PFSK-1 (cell line): ENCODE measurements around the gene C1orf21.

Experiments used
- FOXP2 ChIP-seq: optimal IDR thresholded peaks from 2 replicates; pipeline ENCODE3; 2011; ENCODE audit warnings: borderline replicate concordance, control low read depth, inconsistent platforms; ENCODE audit not compliant: insufficient read depth; ENCODE audit errors: extremely low read length, extremely low read depth
- POLR2AphosphoS5 ChIP-seq: IDR thresholded peaks from 2 replicates; pipeline ENCODE4 v1.6.1; 2012; ENCODE audit warnings: low read depth, mild to moderate bottlenecking, control low read depth, low read length, moderate library complexity
- SIN3A ChIP-seq: IDR thresholded peaks from 2 replicates; pipeline ENCODE4 v1.6.1; 2012; ENCODE audit warnings: mild to moderate bottlenecking, low read length, moderate library complexity, borderline replicate concordance; ENCODE audit not compliant: insufficient read depth
- TAF1 ChIP-seq: IDR thresholded peaks from 2 replicates; pipeline ENCODE4 v1.6.1; 2012; ENCODE audit warnings: low read length, control low read depth, borderline replicate concordance; ENCODE audit not compliant: insufficient read depth
- TF ChIP-seq, protein P1 (sequence below), 2 experiments: IDR thresholded peaks; 2 replicates each; pipeline versions ENCODE4 v1.6.1 to v1.8.0; 2011 to 2012; ENCODE audit warnings: low read depth in 2 of 2, low read length in 2 of 2, control low read depth in 1 of 2, inconsistent platforms in 1 of 2, mild to moderate bottlenecking in 1 of 2, moderate library complexity in 1 of 2; ENCODE audit not compliant: insufficient read depth in 1 of 2

The C1orf21 gene

DNA sequence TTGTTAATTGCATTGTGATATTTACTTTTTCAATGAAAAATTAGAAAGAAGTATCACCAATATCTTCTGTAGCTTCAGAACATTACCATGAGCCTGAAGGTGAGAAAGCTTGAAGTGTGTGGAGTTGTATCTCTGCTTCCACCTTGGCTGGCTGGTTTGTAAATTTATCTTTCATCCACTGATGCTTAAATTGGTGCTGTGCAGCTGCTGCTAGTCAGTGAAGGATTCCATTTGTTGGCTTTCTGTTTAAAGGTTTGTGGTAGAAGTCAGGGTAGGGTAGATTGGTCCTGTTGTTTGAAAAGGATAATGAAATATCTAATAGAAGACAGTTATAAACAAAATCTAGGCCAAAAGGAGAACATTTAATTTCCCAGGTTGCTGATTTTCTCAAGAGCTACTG is 105.7 kb downstream of the C1orf21 start:
- no peak for TF ChIP-seq POLR2AphosphoS5
- no peak for TF ChIP-seq SIN3A

DNA sequence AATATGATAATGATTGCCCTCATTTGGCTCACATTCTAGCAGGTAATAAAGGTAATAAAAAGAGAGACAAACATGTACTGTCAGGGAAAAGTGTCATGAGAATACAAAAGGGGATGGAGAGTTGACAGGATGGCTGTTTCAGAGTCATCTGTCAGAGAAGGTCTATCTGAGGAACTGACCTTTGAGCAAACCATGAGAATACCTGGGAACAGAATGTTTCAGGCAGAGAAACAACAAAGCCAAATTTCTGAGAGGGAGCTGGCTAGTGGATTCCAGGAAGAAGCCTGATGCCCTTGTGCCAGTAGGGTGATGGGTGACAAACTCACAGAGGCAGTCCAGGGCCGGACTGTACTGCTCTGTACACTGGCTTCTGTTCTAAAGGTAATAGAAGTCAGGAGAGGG is 107.2 kb downstream of the C1orf21 start:
- TF ChIP-seq, protein P1, sequence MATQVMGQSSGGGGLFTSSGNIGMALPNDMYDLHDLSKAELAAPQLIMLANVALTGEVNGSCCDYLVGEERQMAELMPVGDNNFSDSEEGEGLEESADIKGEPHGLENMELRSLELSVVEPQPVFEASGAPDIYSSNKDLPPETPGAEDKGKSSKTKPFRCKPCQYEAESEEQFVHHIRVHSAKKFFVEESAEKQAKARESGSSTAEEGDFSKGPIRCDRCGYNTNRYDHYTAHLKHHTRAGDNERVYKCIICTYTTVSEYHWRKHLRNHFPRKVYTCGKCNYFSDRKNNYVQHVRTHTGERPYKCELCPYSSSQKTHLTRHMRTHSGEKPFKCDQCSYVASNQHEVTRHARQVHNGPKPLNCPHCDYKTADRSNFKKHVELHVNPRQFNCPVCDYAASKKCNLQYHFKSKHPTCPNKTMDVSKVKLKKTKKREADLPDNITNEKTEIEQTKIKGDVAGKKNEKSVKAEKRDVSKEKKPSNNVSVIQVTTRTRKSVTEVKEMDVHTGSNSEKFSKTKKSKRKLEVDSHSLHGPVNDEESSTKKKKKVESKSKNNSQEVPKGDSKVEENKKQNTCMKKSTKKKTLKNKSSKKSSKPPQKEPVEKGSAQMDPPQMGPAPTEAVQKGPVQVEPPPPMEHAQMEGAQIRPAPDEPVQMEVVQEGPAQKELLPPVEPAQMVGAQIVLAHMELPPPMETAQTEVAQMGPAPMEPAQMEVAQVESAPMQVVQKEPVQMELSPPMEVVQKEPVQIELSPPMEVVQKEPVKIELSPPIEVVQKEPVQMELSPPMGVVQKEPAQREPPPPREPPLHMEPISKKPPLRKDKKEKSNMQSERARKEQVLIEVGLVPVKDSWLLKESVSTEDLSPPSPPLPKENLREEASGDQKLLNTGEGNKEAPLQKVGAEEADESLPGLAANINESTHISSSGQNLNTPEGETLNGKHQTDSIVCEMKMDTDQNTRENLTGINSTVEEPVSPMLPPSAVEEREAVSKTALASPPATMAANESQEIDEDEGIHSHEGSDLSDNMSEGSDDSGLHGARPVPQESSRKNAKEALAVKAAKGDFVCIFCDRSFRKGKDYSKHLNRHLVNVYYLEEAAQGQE (IDR thresholded peaks at IDR 0.05; ENCODE audit: insufficient read depth in 1 of 2, low read depth in 2 of 2, low read length in 2 of 2) = no peak
- TF ChIP-seq SIN3A (no peak), FOXP2 (no peak), TAF1 (no peak), POLR2AphosphoS5 (no peak)

DNA sequence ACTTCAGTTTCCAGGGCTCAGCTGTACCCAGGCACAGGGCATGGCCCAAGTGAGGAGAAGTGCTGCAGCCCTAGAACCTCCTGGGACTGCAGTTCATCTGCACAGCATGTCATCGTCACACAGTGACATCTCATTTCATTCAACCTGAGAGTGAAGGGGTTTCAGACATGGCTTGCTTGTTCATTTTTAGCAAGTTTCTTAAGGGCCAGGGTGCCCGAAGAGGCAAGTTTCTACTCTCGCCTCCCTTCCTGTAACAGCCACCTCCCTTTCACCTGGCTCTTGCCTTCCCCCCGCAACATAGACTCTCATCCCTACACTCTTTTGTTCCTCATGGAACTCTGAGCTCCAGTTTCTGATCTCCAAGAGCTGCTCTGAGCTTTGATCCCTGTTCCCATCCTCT is 108.1 kb downstream of the C1orf21 start:
- TF ChIP-seq TAF1 (no peak), POLR2AphosphoS5 (no peak), SIN3A (no peak)

DNA sequence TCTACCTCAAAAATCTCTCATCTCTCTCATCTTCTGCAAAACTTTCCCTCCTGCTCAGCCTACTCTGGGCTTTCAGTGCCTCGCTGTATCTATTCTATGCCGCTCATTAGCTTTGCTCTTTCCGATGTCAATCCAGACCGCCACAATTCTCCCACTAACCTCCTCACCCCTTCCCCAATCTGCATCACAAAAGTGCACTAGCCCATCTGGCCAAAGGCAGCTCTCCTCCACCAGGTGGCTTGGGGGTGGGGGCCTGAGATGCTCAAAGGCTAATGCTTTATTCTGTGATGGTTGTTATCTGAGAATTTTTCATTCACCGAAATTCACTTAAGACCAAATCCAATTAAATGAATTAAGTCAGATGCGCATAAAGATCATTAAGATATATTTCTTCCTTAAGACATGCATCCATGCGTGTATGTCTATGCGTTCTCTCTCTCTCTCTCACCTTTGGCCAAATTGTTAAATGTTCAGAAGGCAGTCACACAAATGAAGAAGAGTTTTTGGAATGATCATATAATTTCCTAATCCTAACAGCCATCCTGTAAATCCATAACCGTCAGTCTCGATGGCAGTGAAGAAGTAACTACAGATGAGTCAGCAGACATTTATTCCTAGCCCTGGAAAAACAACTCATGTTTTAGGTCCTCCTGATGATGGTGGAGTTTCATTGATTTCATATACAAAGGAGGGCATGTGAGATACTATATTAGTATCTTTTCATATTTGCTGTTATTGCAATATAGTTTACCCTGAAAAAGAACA is 111.3 kb downstream of the C1orf21 start:
- TF ChIP-seq TAF1 (no peak), SIN3A (no peak), POLR2AphosphoS5 (no peak), FOXP2 (no peak)
- TF ChIP-seq, protein P1 (IDR thresholded peaks at IDR 0.05; ENCODE audit: insufficient read depth in 1 of 2, low read depth in 2 of 2, low read length in 2 of 2) = no peak

DNA sequence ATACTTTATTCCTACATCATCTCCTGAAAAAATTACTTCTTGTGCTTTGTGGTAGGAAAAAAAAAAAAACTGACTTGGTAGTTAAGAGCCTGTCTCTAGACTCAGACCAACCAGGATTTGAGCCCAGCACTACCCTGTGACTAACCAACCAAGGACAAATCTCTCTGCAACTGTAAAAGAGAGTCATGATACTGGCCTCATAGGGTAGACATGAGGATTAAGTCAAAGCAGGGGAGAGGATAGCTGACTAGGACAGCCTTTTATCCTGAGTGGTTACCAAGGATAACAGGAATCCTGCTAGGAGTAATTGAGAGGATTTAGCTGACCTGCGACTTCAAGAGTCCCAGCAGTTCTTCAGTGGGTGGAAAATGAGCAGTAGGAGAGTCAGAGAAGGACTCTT is 112.8 kb downstream of the C1orf21 start:
- TF ChIP-seq, protein P1 (IDR thresholded peaks at IDR 0.05; ENCODE audit: insufficient read depth in 1 of 2, low read depth in 2 of 2, low read length in 2 of 2) = no peak
- TF ChIP-seq TAF1 (no peak), SIN3A (no peak), POLR2AphosphoS5 (no peak), FOXP2 (no peak)

DNA sequence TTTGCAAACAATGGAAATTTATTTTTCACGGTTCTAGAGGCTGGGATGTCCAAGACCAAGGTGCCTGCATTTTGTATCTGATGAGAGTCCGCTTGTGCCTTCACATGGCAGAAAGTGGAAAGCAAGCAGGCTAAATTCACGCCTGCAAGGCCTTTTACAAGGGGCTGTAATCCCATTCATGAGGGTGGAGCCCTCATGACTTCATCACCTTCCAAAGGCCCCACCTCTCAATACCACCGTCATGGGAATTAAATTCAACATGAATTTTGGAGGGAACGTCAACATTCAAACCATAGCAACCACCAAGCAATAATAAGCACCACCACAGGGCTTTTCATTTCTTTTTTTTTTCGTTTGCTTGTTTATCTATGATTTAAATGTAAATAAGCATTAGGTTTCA is 115.3 kb downstream of the C1orf21 start:
- TF ChIP-seq TAF1 (no peak), POLR2AphosphoS5 (no peak), FOXP2 (no peak), SIN3A (no peak)
- TF ChIP-seq, protein P1 (IDR thresholded peaks at IDR 0.05; ENCODE audit: insufficient read depth in 1 of 2, low read depth in 2 of 2, low read length in 2 of 2) = no peak
